Subcutaneous abdominal adipose tissue (tissue), 5 donors: ENCODE data around the gene PIF1.
A peak's percentile ranks its signal among the peaks of the same experiment; 100 is the strongest.

Experiments used
- H3K27ac ChIP-seq: one replicate; pipeline ENCODE4 v1.7.0; 2013; ENCODE audit warnings: low read depth, mild to moderate bottlenecking, inconsistent platforms, low read length, moderate library complexity
- H3K27me3 ChIP-seq, 5 donors: one replicate each; pipeline ENCODE4 v1.7.0; 2013; ENCODE audit warnings: low read length in 5 of 5, inconsistent platforms in 1 of 5; ENCODE audit not compliant: control insufficient read depth in 5 of 5, insufficient read depth in 4 of 5
- H3K36me3 ChIP-seq, 5 donors: one replicate each; pipeline ENCODE4 v1.7.0; 2013; ENCODE audit warnings: low read length in 5 of 5; ENCODE audit not compliant: control insufficient read depth in 5 of 5, insufficient read depth in 5 of 5
- H3K4me1 ChIP-seq, 5 donors: one replicate each; pipeline ENCODE4 v1.7.0; 2013; ENCODE audit warnings: low read length in 5 of 5, mild to moderate bottlenecking in 3 of 5, moderate library complexity in 1 of 5; ENCODE audit not compliant: control insufficient read depth in 5 of 5, insufficient read depth in 5 of 5
- H3K4me3 ChIP-seq, 5 donors: one replicate each; pipeline ENCODE4 v1.7.0; 2013; ENCODE audit warnings: low read length in 5 of 5, low read depth in 1 of 5
- H3K9ac ChIP-seq, 5 donors: one replicate each; pipeline ENCODE4 v1.7.0; 2013; ENCODE audit warnings: low read length in 5 of 5, mild to moderate bottlenecking in 4 of 5, moderate library complexity in 3 of 5
- H3K9me3 ChIP-seq, 5 donors: one replicate each; pipeline ENCODE4 v1.7.0; 2013; ENCODE audit warnings: low read length in 5 of 5; ENCODE audit not compliant: control insufficient read depth in 5 of 5
- donor health status: healthy.
- donor health status: healthy.
- donor health status: healthy.
- donor health status: healthy.
- donor health status: healthy.

Gene PIF1

DNA sequence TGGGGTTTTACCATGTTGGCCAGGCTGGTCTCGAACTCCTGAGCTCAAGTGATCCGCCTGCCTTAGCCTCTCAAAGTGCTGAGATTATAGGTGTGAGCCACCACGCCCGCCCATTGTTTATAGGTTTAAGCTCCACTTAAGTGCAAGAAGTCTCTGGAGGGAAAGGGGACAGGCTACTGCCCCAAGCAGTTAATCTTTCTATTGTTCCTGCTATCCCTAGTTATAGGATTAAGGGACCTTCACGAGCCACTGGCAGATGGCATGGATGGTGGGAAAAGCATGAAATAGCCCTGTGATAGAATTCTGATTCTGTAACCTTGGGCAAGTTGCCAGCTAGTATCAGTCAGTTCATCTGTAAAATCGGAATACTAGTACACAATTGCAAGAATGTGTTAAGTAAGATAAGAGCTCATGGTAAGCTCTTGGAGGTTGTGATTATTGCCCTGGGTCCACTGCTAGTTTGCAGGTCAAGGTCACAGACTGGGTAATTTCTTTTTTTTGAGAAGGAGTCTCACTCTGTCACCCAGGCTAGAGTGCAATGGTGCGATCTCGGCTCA, 44.8 kb downstream of the PIF1 start:
- no peaks in the 10 kb centered on the region for H3K9me3 ChIP-seq
- no peaks in the 10 kb centered on the region for H3K27me3 ChIP-seq
- H3K4me1 ChIP-seq: peaks cover 2 to 31% (median 21%) of the 10 kb centered on the region in 5 donors
- no peak overlapping the region for H3K27ac ChIP-seq
- no peak overlapping the region for H3K4me3 ChIP-seq
- no peaks in the 10 kb centered on the region for H3K36me3 ChIP-seq
- no peak overlapping the region for H3K9ac ChIP-seq

DNA sequence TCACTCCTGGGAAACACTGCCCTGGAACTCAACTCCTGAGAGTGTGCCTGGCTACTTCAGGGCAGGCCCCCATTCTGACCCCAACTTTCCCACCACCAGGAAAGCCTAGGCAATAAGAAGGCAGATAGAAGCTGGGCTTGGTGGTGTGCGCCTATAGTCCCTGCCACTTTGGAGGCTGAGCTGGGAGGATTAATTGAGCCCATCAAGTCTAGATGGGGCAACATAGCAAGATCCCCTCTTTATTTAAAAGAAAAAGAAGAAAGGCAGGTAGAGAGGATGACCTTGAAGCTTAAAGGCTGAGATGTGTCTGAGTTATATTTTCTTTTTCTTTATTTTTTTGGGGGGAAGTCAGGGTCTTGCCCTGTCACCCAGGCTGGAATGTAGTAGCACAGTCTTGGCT, 45.8 kb downstream of the PIF1 start:
- Histone ChIP-seq H3K4me1 (peaks cover 2 to 31% (median 21%) of the 10 kb centered on the region in 5 donors), H3K9ac (no peak overlapping the region), H3K36me3 (no peaks in the 10 kb centered on the region), H3K9me3 (no peaks in the 10 kb centered on the region), H3K27me3 (no peaks in the 10 kb centered on the region), H3K27ac (no peak overlapping the region), H3K4me3 (no peak overlapping the region)

GRCh38 chr15:64779024-64779423, 46.4 kb downstream of the PIF1 start:
- Histone ChIP-seq H3K27me3 (peaks cover 0 to 3% (median 0%) of the 10 kb centered on the region in 5 donors), H3K9me3 (no peaks in the 10 kb centered on the region), H3K9ac (no peak overlapping the region), H3K27ac (no peak overlapping the region), H3K4me3 (no peak overlapping the region), H3K4me1 (peaks cover 2 to 36% (median 27%) of the 10 kb centered on the region in 5 donors), H3K36me3 (no peaks in the 10 kb centered on the region)

- Histone ChIP-seq H3K27me3 (peaks cover 0 to 8% (median 0%) of the 10 kb centered on the region in 5 donors), H3K9me3 (no peaks in the 10 kb centered on the region), H3K4me3 (peak overlapping the region; percentile 55 to 69 (median 61)), H3K4me1 (peaks cover 2 to 32% (median 20%) of the 10 kb centered on the region in 5 donors), H3K9ac (peak overlapping the region in 3 of 5 donors; percentile 48 to 80 (median 63)), H3K27ac (peak overlapping the region; percentile 84), H3K36me3 (no peaks in the 10 kb centered on the region)
Measured at GRCh38 chr15:64776402-64776786, 49.1 kb downstream of the PIF1 start.

GRCh38 chr15:64775551-64776401, 49.7 kb downstream of the PIF1 start, which contains the start of gene RBPMS2:
RBPMS2 (minus strand) TSS chr15:64775589; CDS start chr15:64775319, 270 bp downstream.
- Histone ChIP-seq H3K27me3 (peaks cover 0 to 8% (median 0%) of the 10 kb centered on the region in 5 donors), H3K9me3 (no peaks in the 10 kb centered on the region), H3K4me3 (peak within 1 kb of the TSS; percentile 57 to 69 (median 66)), H3K36me3 (no peaks in the 10 kb centered on the region), H3K4me1 (peaks cover 2 to 32% (median 20%) of the 10 kb centered on the region in 5 donors), H3K27ac (peak within 1 kb of the TSS; percentile 84), H3K9ac (peak within 1 kb of the TSS in 4 of 5 donors; percentile 48 to 80 (median 75))

GRCh38 chr15:64774629-64775493, 50.6 kb downstream of the PIF1 start:
- Histone ChIP-seq H3K9ac (peak overlapping the region in 3 of 5 donors; percentile 8 to 62 (median 61)), H3K36me3 (no peaks in the 10 kb centered on the region), H3K27me3 (peaks cover 0 to 8% (median 0%) of the 10 kb centered on the region in 5 donors), H3K4me3 (peak overlapping the region; percentile 36 to 67 (median 51)), H3K27ac (peak overlapping the region; percentile 63), H3K9me3 (no peaks in the 10 kb centered on the region), H3K4me1 (peaks cover 2 to 32% (median 20%) of the 10 kb centered on the region in 5 donors)

DNA sequence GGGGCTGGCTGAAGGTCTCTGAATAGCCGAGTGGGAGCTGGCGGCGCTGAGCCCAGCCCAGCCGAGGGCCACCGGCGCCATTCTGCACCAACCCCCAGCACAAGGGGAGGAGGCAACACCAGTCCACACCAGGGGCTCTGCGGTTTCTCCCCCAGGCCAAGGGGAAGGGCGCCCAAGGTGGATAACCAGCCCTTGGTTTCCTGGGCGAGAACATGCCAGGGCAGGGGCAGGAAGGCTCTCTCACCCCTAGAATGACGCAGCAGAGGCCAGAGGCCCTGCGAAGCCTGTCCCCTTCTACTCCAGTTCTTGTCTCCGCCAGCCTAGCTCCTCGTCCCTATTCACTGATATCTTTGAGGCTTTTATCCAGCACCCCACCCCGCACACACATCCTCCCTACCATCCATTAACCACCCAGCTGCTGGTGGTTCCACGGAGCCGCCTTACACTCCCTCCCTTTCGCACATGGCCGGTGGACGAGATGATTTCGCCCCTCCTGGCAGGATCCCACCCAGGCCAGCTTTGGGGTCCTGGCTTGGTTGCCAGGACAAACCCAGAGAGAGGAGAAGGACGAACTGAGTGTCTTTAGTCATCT, 51.3 kb downstream of the PIF1 start:
- H3K27me3 ChIP-seq: peaks cover 0 to 8% (median 0%) of the 10 kb centered on the region in 5 donors
- H3K9me3 ChIP-seq: no peaks in the 10 kb centered on the region
- peak overlapping the region; percentile 36 to 67 (median 51) for H3K4me3 ChIP-seq
- peak overlapping the region in 3 of 5 donors; percentile 8 to 62 (median 61) for H3K9ac ChIP-seq
- peak overlapping the region; percentile 63 for H3K27ac ChIP-seq
- peaks cover 2 to 32% (median 20%) of the 10 kb centered on the region in 5 donors for H3K4me1 ChIP-seq
- no peaks in the 10 kb centered on the region for H3K36me3 ChIP-seq

- H3K27ac ChIP-seq: peak overlapping the region; percentile 63
- peaks cover 2 to 32% (median 20%) of the 10 kb centered on the region in 5 donors for H3K4me1 ChIP-seq
- no peaks in the 10 kb centered on the region for H3K36me3 ChIP-seq
- no peak overlapping the region for H3K9ac ChIP-seq
- H3K4me3 ChIP-seq: no peak overlapping the region
- H3K9me3 ChIP-seq: no peaks in the 10 kb centered on the region
- H3K27me3 ChIP-seq: peaks cover 0 to 8% (median 0%) of the 10 kb centered on the region in 5 donors
Measured at GRCh38 chr15:64773606-64774005, 51.8 kb downstream of the PIF1 start.

- H3K27me3 ChIP-seq: peaks cover 0 to 8% (median 0%) of the 10 kb centered on the region in 5 donors
- no peak overlapping the region for H3K27ac ChIP-seq
- peaks cover 2 to 32% (median 20%) of the 10 kb centered on the region in 5 donors for H3K4me1 ChIP-seq
- no peak overlapping the region for H3K4me3 ChIP-seq
- no peak overlapping the region for H3K9ac ChIP-seq
- H3K9me3 ChIP-seq: no peaks in the 10 kb centered on the region
- H3K36me3 ChIP-seq: no peaks in the 10 kb centered on the region
Measured at GRCh38 chr15:64772964-64773363, 52.5 kb downstream of the PIF1 start.
